HFFc6 (cell line): Measurements from ENCODE around the gene SPATA2. TPM values are rescaled to one million over a fixed set of nuclear protein-coding genes. Genes with fewer than 3 reads are reported as not detected.

Experiments used
- DNase-seq: peaks from one replicate; pipeline ENCODE4 v3.0.0-alpha.2; 2018
- H3K27ac Mint-ChIP-seq: 2 replicates; pipeline ENCODE4 v1.8.0; 2020; ENCODE audit warnings: mild to moderate bottlenecking, mixed read lengths
- H3K27me3 Mint-ChIP-seq: 2 replicates; pipeline ENCODE4 v1.8.0; 2021; ENCODE audit warnings: mild to moderate bottlenecking, moderate library complexity, mixed read lengths; ENCODE audit not compliant: insufficient read depth
- H3K36me3 Mint-ChIP-seq: 2 replicates; pipeline ENCODE4 v1.8.0; 2021; ENCODE audit warnings: low read depth, mixed read lengths
- H3K4me1 Mint-ChIP-seq: 2 replicates; pipeline ENCODE4 v1.8.0; 2020; ENCODE audit warnings: low read depth, mixed read lengths
- H3K4me3 Mint-ChIP-seq: 2 replicates; pipeline ENCODE4 v1.8.0; 2020; ENCODE audit warnings: mild to moderate bottlenecking, moderate library complexity, mixed read lengths
- H3K9me3 Mint-ChIP-seq: 2 replicates; pipeline ENCODE4 v1.8.0; 2020; ENCODE audit warnings: mild to moderate bottlenecking, mixed read lengths
- CTCF ChIP-seq: fragments of 200-600 bp; sonication (generic); IDR thresholded peaks from 2 replicates; pipeline ENCODE4 v1.5.0; 2021; ENCODE audit warnings: antibody characterized with exemption, mild to moderate bottlenecking
- total RNA-seq, 6 experiments: library from RNA; stranded (reverse); fragmentation: NEBNext Ultra II Directional; extraction: Animal tissue kit (Norgen Biotek cat#: 25700); gene quantifications; 2 replicates in 1 of 6; 3 replicates in 5 of 6; pipeline ENCODE4 v1.2.3, GENCODE V29; 2021

The SPATA2 gene
- total RNA-seq, 6 experiments from 2014 or later = 6.9 to 8.0 (median 7.2) TPM

GRCh38 chr20:49890471-49891361 is 24.6 kb downstream of the SPATA2 start:
- Mint-ChIP-seq H3K4me1 (peaks cover 34% of the 10 kb centered on the region), H3K9me3 (no peaks in the 10 kb centered on the region), H3K4me3 (no peak overlapping the region), H3K27me3 (peaks cover 5% of the 10 kb centered on the region), H3K36me3 (peaks cover 6% of the 10 kb centered on the region; the same call in 1 of the 2 replicates), H3K27ac (no peak overlapping the region)
- DNase-seq = no peak
- TF ChIP-seq CTCF = no peak

- no peaks in the 10 kb centered on the region for H3K9me3 Mint-ChIP-seq
- peak; percentile 33; the same call in 1 of the 2 replicates for TF ChIP-seq CTCF
- peaks cover 6% of the 10 kb centered on the region; the same call in 1 of the 2 replicates for H3K36me3 Mint-ChIP-seq
- peaks cover 34% of the 10 kb centered on the region for H3K4me1 Mint-ChIP-seq
- no peak overlapping the region for H3K4me3 Mint-ChIP-seq
- peaks cover 5% of the 10 kb centered on the region for H3K27me3 Mint-ChIP-seq
- H3K27ac Mint-ChIP-seq = no peak overlapping the region
- no peak for DNase-seq
Observed at GRCh38 chr20:49889935-49890333, 25.4 kb downstream of the SPATA2 start.

- H3K27me3 Mint-ChIP-seq = peaks cover 5% of the 10 kb centered on the region
- H3K36me3 Mint-ChIP-seq = peaks cover 6% of the 10 kb centered on the region; the same call in 1 of the 2 replicates
- DNase-seq = no peak
- H3K4me1 Mint-ChIP-seq = peaks cover 33% of the 10 kb centered on the region
- H3K4me3 Mint-ChIP-seq = no peak overlapping the region
- no peak overlapping the region for H3K27ac Mint-ChIP-seq
- no peak for TF ChIP-seq CTCF
- no peaks in the 10 kb centered on the region for H3K9me3 Mint-ChIP-seq
Observed at GRCh38 chr20:49889001-49889934, 26.1 kb downstream of the SPATA2 start.

GRCh38 chr20:49888212-49889000 is 26.9 kb downstream of the SPATA2 start:
- peaks cover 25% of the 10 kb centered on the region for H3K4me1 Mint-ChIP-seq
- no peak overlapping the region; the same call in 1 of the 2 replicates for H3K27ac Mint-ChIP-seq
- no peaks in the 10 kb centered on the region for H3K9me3 Mint-ChIP-seq
- peaks cover 6% of the 10 kb centered on the region; the same call in 1 of the 2 replicates for H3K36me3 Mint-ChIP-seq
- H3K4me3 Mint-ChIP-seq = no peak overlapping the region
- TF ChIP-seq CTCF = peak; percentile 91
- peak; percentile 18 for DNase-seq
- H3K27me3 Mint-ChIP-seq = peaks cover 5% of the 10 kb centered on the region
